Duodenal mucosa (tissue), 2 donors: ENCODE data around the gene ZNF30.
"Not testable (repeated sequence)": the region's sequence is repeated elsewhere in the genome, so short reads cannot be mapped to it uniquely, and the experiment has no call there.

Source experiments
- H3K27ac ChIP-seq: one replicate; pipeline ENCODE4 v1.7.0; 2013; ENCODE audit warnings: low read depth, low read length
- H3K27me3 ChIP-seq, 2 donors: one replicate each; pipeline ENCODE4 v1.7.0; 2013; ENCODE audit warnings: low read length in 2 of 2, control low read depth in 1 of 2; ENCODE audit not compliant: insufficient read depth in 2 of 2, control insufficient read depth in 1 of 2
- H3K36me3 ChIP-seq, 2 donors: one replicate each; pipeline ENCODE4 v1.7.0; 2013; ENCODE audit warnings: low read length in 2 of 2, control low read depth in 1 of 2; ENCODE audit not compliant: insufficient read depth in 2 of 2, control insufficient read depth in 1 of 2
- H3K4me1 ChIP-seq, 2 donors: one replicate each; pipeline ENCODE4 v1.7.0; 2013; ENCODE audit warnings: low read length in 2 of 2, control low read depth in 1 of 2; ENCODE audit not compliant: insufficient read depth in 2 of 2, control insufficient read depth in 1 of 2
- H3K4me3 ChIP-seq, 2 donors: one replicate each; pipeline ENCODE4 v1.7.0; 2013; ENCODE audit warnings: low read length in 2 of 2, low read depth in 1 of 2
- H3K9ac ChIP-seq, 2 donors: one replicate each; pipeline ENCODE4 v1.7.0; 2013; ENCODE audit warnings: low read length in 2 of 2, low read depth in 1 of 2
- H3K9me3 ChIP-seq, 2 donors: one replicate each; pipeline ENCODE4 v1.7.0; 2013; ENCODE audit warnings: low read length in 2 of 2, control low read depth in 1 of 2; ENCODE audit not compliant: control insufficient read depth in 1 of 2

ZNF30 gene

GRCh38 chr19:34926685-34927375 is at the start of gene ZNF30:
TSS of gene ZNF30 (plus strand) at chr19:34926903. CDS start at chr19:34929948, 3,045 bp downstream.
- no peaks in the 10 kb centered on the region for H3K9me3 ChIP-seq
- peak within 1 kb of the TSS; percentile 67 to 81 for H3K9ac ChIP-seq
- H3K27me3 ChIP-seq, result no peaks in the 10 kb centered on the region
- H3K4me3 ChIP-seq, result peak within 1 kb of the TSS; percentile 87 to 90
- H3K4me1 ChIP-seq, result peaks cover 7 to 12% of the 10 kb centered on the region in 2 donors
- peak within 1 kb of the TSS; percentile 54 for H3K27ac ChIP-seq
- H3K36me3 ChIP-seq, result peaks cover 6 to 7% of the 10 kb centered on the region in 2 donors

- H3K4me1 ChIP-seq, result no peaks in the 10 kb centered on the region
- H3K27me3 ChIP-seq, result no peaks in the 10 kb centered on the region
- no peaks in the 10 kb centered on the region for H3K36me3 ChIP-seq
- H3K9ac ChIP-seq, result no peak overlapping the region
- no peak overlapping the region for H3K4me3 ChIP-seq
- H3K9me3 ChIP-seq, result peaks cover 0 to 2% of the 10 kb centered on the region in 2 donors
- H3K27ac ChIP-seq, result no peak overlapping the region
Measured at GRCh38 chr19:34879563-34879962, 47.1 kb upstream of the ZNF30 start.

GRCh38 chr19:34880034-34880433 is 46.7 kb upstream of the ZNF30 start:
- H3K4me1 ChIP-seq, result no peaks in the 10 kb centered on the region
- H3K27me3 ChIP-seq, result no peaks in the 10 kb centered on the region
- no peaks in the 10 kb centered on the region for H3K36me3 ChIP-seq
- H3K4me3 ChIP-seq, result no peak overlapping the region
- H3K9ac ChIP-seq, result no peak overlapping the region
- no peak overlapping the region for H3K27ac ChIP-seq
- H3K9me3 ChIP-seq, result peaks cover 0 to 2% of the 10 kb centered on the region in 2 donors

GRCh38 chr19:34881982-34882381 is 44.7 kb upstream of the ZNF30 start:
- no peaks in the 10 kb centered on the region for H3K4me1 ChIP-seq
- no peak overlapping the region for H3K27ac ChIP-seq
- no peaks in the 10 kb centered on the region for H3K27me3 ChIP-seq
- H3K36me3 ChIP-seq, result no peaks in the 10 kb centered on the region
- no peak overlapping the region for H3K4me3 ChIP-seq
- peaks cover 0 to 2% of the 10 kb centered on the region in 2 donors for H3K9me3 ChIP-seq
- no peak overlapping the region for H3K9ac ChIP-seq

- H3K27ac ChIP-seq, result no peak overlapping the region
- H3K4me1 ChIP-seq, result no peaks in the 10 kb centered on the region
- H3K27me3 ChIP-seq, result no peaks in the 10 kb centered on the region
- H3K9me3 ChIP-seq, result peaks cover 0 to 6% of the 10 kb centered on the region in 2 donors
- no peak overlapping the region for H3K9ac ChIP-seq
- H3K36me3 ChIP-seq, result no peaks in the 10 kb centered on the region
- no peak overlapping the region for H3K4me3 ChIP-seq
Measured at GRCh38 chr19:34888091-34888490, 38.6 kb upstream of the ZNF30 start.

- Histone ChIP-seq H3K4me1 (no peaks in the 10 kb centered on the region), H3K4me3 (no peak overlapping the region), H3K27me3 (peaks cover 10% of the 10 kb centered on the region in 2 donors), H3K9me3 (no peaks in the 10 kb centered on the region), H3K9ac (no peak overlapping the region), H3K27ac (no peak overlapping the region), H3K36me3 (no peaks in the 10 kb centered on the region)
Measured at GRCh38 chr19:34900245-34900644, 26.5 kb upstream of the ZNF30 start.

- no peaks in the 10 kb centered on the region for H3K4me1 ChIP-seq
- H3K9me3 ChIP-seq, result no peaks in the 10 kb centered on the region
- peaks cover 23 to 24% of the 10 kb centered on the region in 2 donors for H3K27me3 ChIP-seq
- no peak overlapping the region for H3K4me3 ChIP-seq
- no peaks in the 10 kb centered on the region for H3K36me3 ChIP-seq
- H3K9ac ChIP-seq, result no peak overlapping the region
- H3K27ac ChIP-seq, result no peak overlapping the region
Measured at GRCh38 chr19:34904664-34905527, 21.8 kb upstream of the ZNF30 start.

DNA sequence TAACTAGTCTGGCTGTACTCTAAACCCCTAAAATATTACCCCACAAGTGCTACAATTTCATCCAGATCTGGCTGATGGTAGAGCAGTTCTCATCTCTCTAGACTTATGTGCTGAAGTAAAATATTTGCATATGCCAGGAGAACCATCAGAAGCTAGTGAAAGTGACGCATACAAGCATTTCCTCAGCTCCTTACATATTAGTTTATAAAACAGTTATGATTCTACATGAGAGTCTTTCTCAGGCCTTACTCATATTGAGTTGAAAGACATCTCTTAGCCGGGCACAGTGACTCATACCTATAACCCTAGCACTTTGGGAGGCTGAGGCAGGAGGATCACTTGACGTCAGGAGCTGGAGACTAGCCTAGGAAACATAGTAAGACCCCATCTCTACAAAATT is 15.9 kb upstream of the ZNF30 start:
- no peaks in the 10 kb centered on the region for H3K9me3 ChIP-seq
- no peak overlapping the region for H3K9ac ChIP-seq
- H3K36me3 ChIP-seq, result no peaks in the 10 kb centered on the region
- H3K27me3 ChIP-seq, result peaks cover 8% of the 10 kb centered on the region in 2 donors
- H3K27ac ChIP-seq, result no peak overlapping the region
- no peaks in the 10 kb centered on the region for H3K4me1 ChIP-seq
- H3K4me3 ChIP-seq, result no peak overlapping the region

- H3K4me1 ChIP-seq, H3K9ac ChIP-seq, H3K27me3 ChIP-seq, H3K27ac ChIP-seq, H3K4me3 ChIP-seq, H3K36me3 ChIP-seq: not testable (repeated sequence)
- H3K9me3 ChIP-seq, result peaks cover 4 to 10% of the 10 kb centered on the region in 2 donors
Measured at GRCh38 chr19:34917144-34917543, 9.6 kb upstream of the ZNF30 start.

- Histone ChIP-seq H3K27ac (no peak overlapping the region), H3K9me3 (peaks cover 4 to 10% of the 10 kb centered on the region in 2 donors), H3K4me3 (no peak overlapping the region), H3K36me3 (no peaks in the 10 kb centered on the region), H3K27me3 (no peaks in the 10 kb centered on the region), H3K9ac (no peak overlapping the region), H3K4me1 (no peaks in the 10 kb centered on the region)
Measured at GRCh38 chr19:34918190-34918589, 8.5 kb upstream of the ZNF30 start.
